OCI-LY1 (cell line): ENCODE data around the gene KIF4A.

Source experiments
- H2AFZ ChIP-seq: fragments of 200-600 bp; sonication (generic), shearing (Covaris generic); 2 replicates; pipeline ENCODE4 v1.6.0; 2014; ENCODE audit warnings: antibody characterized with exemption, mild to moderate bottlenecking, low read length
- H3F3A ChIP-seq: fragments of 200-600 bp; sonication (generic), shearing (Covaris generic); 2 replicates; pipeline ENCODE4 v1.6.0; 2014; ENCODE audit warnings: mild to moderate bottlenecking, antibody characterized with exemption, low read length, moderate library complexity; ENCODE audit not compliant: insufficient read depth
- H3K27ac ChIP-seq: fragments of 200-600 bp; sonication (generic); 2 replicates; pipeline ENCODE4 v1.5.1; 2014; ENCODE audit warnings: low read length, mixed run types, mild to moderate bottlenecking, low read depth; ENCODE audit not compliant: poor library complexity, severe bottlenecking
- H3K27me3 ChIP-seq: fragments of 200-600 bp; sonication (generic); 2 replicates; pipeline ENCODE4 v1.6.0; 2014; ENCODE audit warnings: antibody characterized with exemption, mild to moderate bottlenecking, low read length, moderate library complexity; ENCODE audit not compliant: insufficient read depth
- H3K36me3 ChIP-seq: fragments of 200-600 bp; sonication (generic); 2 replicates; pipeline ENCODE4 v1.6.1; 2014; ENCODE audit warnings: mild to moderate bottlenecking, antibody characterized with exemption, low read length, moderate library complexity, mixed read lengths; ENCODE audit not compliant: insufficient read depth
- H3K4me1 ChIP-seq: fragments of 200-600 bp; sonication (generic); 2 replicates; pipeline ENCODE4 v1.5.1; 2014; ENCODE audit warnings: mild to moderate bottlenecking, low read length, moderate library complexity; ENCODE audit not compliant: insufficient read depth, severe bottlenecking
- H3K4me2 ChIP-seq: fragments of 200-600 bp; sonication (generic), shearing (Covaris generic); 2 replicates; pipeline ENCODE4 v1.6.1; 2014; ENCODE audit warnings: low read length
- H3K4me3 ChIP-seq: fragments of 200-600 bp; sonication (generic); 2 replicates; pipeline ENCODE4 v1.5.1; 2014; ENCODE audit warnings: low read length, low read depth, mild to moderate bottlenecking, mixed read lengths; ENCODE audit not compliant: poor library complexity, severe bottlenecking
- H3K79me2 ChIP-seq: fragments of 200-600 bp; shearing (Covaris generic); 2 replicates; pipeline ENCODE4 v1.6.1; 2016; ENCODE audit warnings: mixed run types, low read length, mixed read lengths; ENCODE audit not compliant: insufficient read depth
- H3K9ac ChIP-seq: fragments of 200-600 bp; sonication (generic), shearing (Covaris generic); 2 replicates; pipeline ENCODE4 v1.6.1; 2014; ENCODE audit warnings: mild to moderate bottlenecking, low read length, mixed read lengths
- H3K9me2 ChIP-seq: fragments of 200-600 bp; sonication (generic), shearing (Covaris generic); 2 replicates; pipeline ENCODE4 v1.6.1; 2014; ENCODE audit warnings: low read depth, mild to moderate bottlenecking, low read length, mixed read lengths
- H3K9me3 ChIP-seq: fragments of 200-600 bp; shearing (Covaris generic); 2 replicates; pipeline ENCODE4 v1.6.1; 2014; ENCODE audit warnings: low read length, mixed read lengths
- H4K20me1 ChIP-seq: fragments of 200-600 bp; sonication (generic), shearing (Covaris generic); 2 replicates; pipeline ENCODE4 v1.6.0; 2016; ENCODE audit warnings: mild to moderate bottlenecking, low read length; ENCODE audit not compliant: insufficient read depth
- CTCF ChIP-seq: fragments of 200-600 bp; sonication (generic), shearing (Covaris generic); IDR thresholded peaks from 2 replicates; pipeline ENCODE4 v1.5.1; 2017; ENCODE audit warnings: mild to moderate bottlenecking, antibody characterized with exemption, low read length, moderate library complexity, mixed read lengths
- EZH2 ChIP-seq: fragments of 200-600 bp; sonication (generic), shearing (Covaris generic); IDR thresholded peaks from 2 replicates; pipeline ENCODE4 v1.8.0; 2017; ENCODE audit warnings: borderline replicate concordance, mixed run types, mild to moderate bottlenecking, antibody characterized with exemption, low read length, moderate library complexity, mixed read lengths

KIF4A gene

GRCh38 chrX:70336767-70337166 lies 46.9 kb downstream of the KIF4A start:
- no peaks in the 10 kb centered on the region for H3K27me3 ChIP-seq
- peaks cover 35% of the 10 kb centered on the region for H3K36me3 ChIP-seq

GRCh38 chrX:70338290-70338689 lies 48.4 kb downstream of the KIF4A start:
- H4K20me1 ChIP-seq: no peaks in the 10 kb centered on the region
- H3F3A ChIP-seq: no peaks in the 10 kb centered on the region
- no peak overlapping the region for H2AFZ ChIP-seq
- no peak overlapping the region for H3K4me3 ChIP-seq
- H3K9me3 ChIP-seq: no peaks in the 10 kb centered on the region
- H3K36me3 ChIP-seq: peaks cover 40% of the 10 kb centered on the region
- no peaks in the 10 kb centered on the region for H3K4me1 ChIP-seq
- no peaks in the 10 kb centered on the region for H3K27me3 ChIP-seq
- TF ChIP-seq CTCF (no peak), EZH2 (no peak)
- no peaks in the 10 kb centered on the region for H3K79me2 ChIP-seq
- H3K27ac ChIP-seq: no peak overlapping the region
- no peak overlapping the region for H3K9ac ChIP-seq
- no peaks in the 10 kb centered on the region for H3K9me2 ChIP-seq
- H3K4me2 ChIP-seq: no peak overlapping the region

More at GRCh38 chrX:70336767-70337166, 46.9 kb downstream of the KIF4A start:
- TF ChIP-seq CTCF (no peak), EZH2 (no peak)
- Histone ChIP-seq H3F3A (no peaks in the 10 kb centered on the region), H3K4me2 (no peak overlapping the region), H3K4me1 (no peaks in the 10 kb centered on the region), H4K20me1 (no peaks in the 10 kb centered on the region), H3K79me2 (no peaks in the 10 kb centered on the region), H3K9me3 (no peaks in the 10 kb centered on the region), H2AFZ (no peak overlapping the region), H3K27ac (no peak overlapping the region), H3K9me2 (no peaks in the 10 kb centered on the region), H3K4me3 (no peak overlapping the region), H3K9ac (no peak overlapping the region)

- no peaks in the 10 kb centered on the region for H3K27me3 ChIP-seq
- no peaks in the 10 kb centered on the region for H4K20me1 ChIP-seq
- H3F3A ChIP-seq: no peaks in the 10 kb centered on the region
- H3K4me1 ChIP-seq: no peaks in the 10 kb centered on the region
- H3K4me2 ChIP-seq: no peak overlapping the region
- no peak overlapping the region for H2AFZ ChIP-seq
- H3K9ac ChIP-seq: no peak overlapping the region
- H3K79me2 ChIP-seq: no peaks in the 10 kb centered on the region
- H3K9me2 ChIP-seq: no peaks in the 10 kb centered on the region
- no peak overlapping the region for H3K4me3 ChIP-seq
- no peaks in the 10 kb centered on the region for H3K9me3 ChIP-seq
- H3K36me3 ChIP-seq: peaks cover 62% of the 10 kb centered on the region
- TF ChIP-seq CTCF: no peak
- no peak for TF ChIP-seq EZH2
- H3K27ac ChIP-seq: no peak overlapping the region
Measured at GRCh38 chrX:70343435-70343834, 53.5 kb downstream of the KIF4A start.
